PC-9 (cell line): ENCODE data around the gene KLK7. TPM values are rescaled to one million over a fixed set of nuclear protein-coding genes. Genes with fewer than 3 reads are reported as not detected.
"Not testable (repeated sequence)": the region's sequence is repeated elsewhere in the genome, so short reads cannot be mapped to it uniquely, and the experiment has no call there.

Experiments used
- BruUV-seq: library from RNA; stranded (reverse); fragments of 400-500 nt; replicated peaks from 2 replicates; lab custom pipeline; 2021; lab: Mats Ljungman, UMichigan
- CTCF ChIA-PET: fragments of 300-600 bp; sonication (Branson Sonifier 250); formaldehyde crosslinking; loops from one replicate; lab custom pipeline; 2022; ENCODE audit warnings: antibody characterized with exemption; lab: Charles Lee
- POLR2A ChIA-PET: fragments of 300-600 bp; sonication (Branson Sonifier 250); formaldehyde crosslinking; loops from one replicate; lab custom pipeline; 2022; ENCODE audit warnings: antibody characterized with exemption; ENCODE audit not compliant: unreplicated experiment; lab: Charles Lee
- DNase-seq, 2 experiments: peaks; one replicate each; pipeline versions ENCODE4 v3.0.0 to v3.0.0-alpha.2; 2015 to 2022; ENCODE audit warnings: mixed read lengths in 1 of 2
- H2AFZ ChIP-seq: fragments of 200-600 bp; sonication (generic); 2 replicates; pipeline ENCODE4 v1.8.1; 2017; ENCODE audit warnings: antibody characterized with exemption
- H3F3A ChIP-seq: fragments of 200-600 bp; sonication (generic); 2 replicates; pipeline ENCODE4 v1.8.1; 2017; ENCODE audit warnings: antibody characterized with exemption, mild to moderate bottlenecking, low read depth; ENCODE audit not compliant: insufficient read depth
- H3K27ac ChIP-seq: fragments of 200-600 bp; sonication (generic); 2 replicates; pipeline ENCODE4 v1.6.1; 2016; ENCODE audit warnings: mixed run types
- H3K27me3 ChIP-seq: fragments of 200-600 bp; sonication (generic); 2 replicates; pipeline ENCODE4 v1.6.1; 2016; ENCODE audit warnings: low read depth, mixed run types; ENCODE audit not compliant: insufficient read depth
- H3K36me3 ChIP-seq: fragments of 200-600 bp; sonication (generic); 2 replicates; pipeline ENCODE4 v1.6.1; 2016; ENCODE audit warnings: low read depth, mixed run types
- H3K4me1 ChIP-seq: fragments of 200-600 bp; sonication (generic); replicated peaks from 2 replicates; pipeline ENCODE4 v1.6.1; 2016; ENCODE audit warnings: mixed run types; ENCODE audit not compliant: insufficient read depth
- H3K4me2 ChIP-seq: fragments of 200-600 bp; sonication (generic); 2 replicates; pipeline ENCODE4 v1.6.1; 2017; ENCODE audit warnings: mixed run types
- H3K4me3 ChIP-seq: fragments of 200-600 bp; sonication (generic); 2 replicates; pipeline ENCODE4 v1.6.1; 2016; ENCODE audit warnings: mixed run types
- H3K79me2 ChIP-seq: fragments of 200-600 bp; sonication (generic); 2 replicates; pipeline ENCODE4 v1.6.1; 2017; ENCODE audit warnings: low read depth, mixed run types
- H3K9me2 ChIP-seq: fragments of 200-600 bp; sonication (generic); 2 replicates; pipeline ENCODE4 v1.8.1; 2017; ENCODE audit warnings: mild to moderate bottlenecking; ENCODE audit not compliant: insufficient read depth
- H3K9me3 ChIP-seq: fragments of 200-600 bp; sonication (generic); 2 replicates; pipeline ENCODE4 v1.8.1; 2016; ENCODE audit warnings: low read depth; ENCODE audit not compliant: insufficient read depth
- H4K20me1 ChIP-seq: fragments of 200-600 bp; sonication (generic); 2 replicates; pipeline ENCODE4 v1.8.1; 2017; ENCODE audit not compliant: insufficient read depth
- EZH2 ChIP-seq: fragments of 200-600 bp; sonication (generic); IDR thresholded peaks from 2 replicates; pipeline ENCODE4 v1.8.0; 2017; ENCODE audit warnings: antibody characterized with exemption, low read depth
- intact Hi-C: fragments of 100-400 bp; cut with micrococcal nuclease; formaldehyde crosslinking; loops from one replicate; pipeline ENCODE4 v1.10.0; 2022; ENCODE audit not compliant: unreplicated experiment
- total RNA-seq: library from RNA; stranded (reverse); gene quantifications from 2 replicates; pipeline ENCODE4 v1.2.3, GENCODE V29; 2021
- TF ChIP-seq, protein P1 (sequence below): fragments of 200-600 bp; sonication (generic); conservative IDR thresholded peaks from 2 replicates; pipeline ENCODE4 v1.6.1; 2017; ENCODE audit warnings: mixed run types, antibody characterized with exemption, mild to moderate bottlenecking, moderate library complexity

The KLK7 gene
- total RNA-seq, 1 experiment from 2014 or later = 98.1 TPM

- no peak overlapping the region for H3K4me3 ChIP-seq
- no peaks in the 10 kb centered on the region for H3K27me3 ChIP-seq
- ChIA-PET CTCF (no interaction called here), POLR2A (no interaction called here)
- H3K4me2 ChIP-seq = peak overlapping the region; percentile 64
- H3K27ac ChIP-seq = peak overlapping the region; percentile 62
- H3K36me3 ChIP-seq = peaks cover 14% of the 10 kb centered on the region; the same call in 1 of the 2 replicates
- peaks cover 40% of the 10 kb centered on the region for H3F3A ChIP-seq
- BruUV-seq = no TSS peak
- H3K79me2 ChIP-seq = peaks cover 7% of the 10 kb centered on the region; the same call in 1 of the 2 replicates
- H3K4me1 ChIP-seq = peaks cover 69% of the 10 kb centered on the region
- TF ChIP-seq EZH2 = no peak
- TF ChIP-seq, protein P1, sequence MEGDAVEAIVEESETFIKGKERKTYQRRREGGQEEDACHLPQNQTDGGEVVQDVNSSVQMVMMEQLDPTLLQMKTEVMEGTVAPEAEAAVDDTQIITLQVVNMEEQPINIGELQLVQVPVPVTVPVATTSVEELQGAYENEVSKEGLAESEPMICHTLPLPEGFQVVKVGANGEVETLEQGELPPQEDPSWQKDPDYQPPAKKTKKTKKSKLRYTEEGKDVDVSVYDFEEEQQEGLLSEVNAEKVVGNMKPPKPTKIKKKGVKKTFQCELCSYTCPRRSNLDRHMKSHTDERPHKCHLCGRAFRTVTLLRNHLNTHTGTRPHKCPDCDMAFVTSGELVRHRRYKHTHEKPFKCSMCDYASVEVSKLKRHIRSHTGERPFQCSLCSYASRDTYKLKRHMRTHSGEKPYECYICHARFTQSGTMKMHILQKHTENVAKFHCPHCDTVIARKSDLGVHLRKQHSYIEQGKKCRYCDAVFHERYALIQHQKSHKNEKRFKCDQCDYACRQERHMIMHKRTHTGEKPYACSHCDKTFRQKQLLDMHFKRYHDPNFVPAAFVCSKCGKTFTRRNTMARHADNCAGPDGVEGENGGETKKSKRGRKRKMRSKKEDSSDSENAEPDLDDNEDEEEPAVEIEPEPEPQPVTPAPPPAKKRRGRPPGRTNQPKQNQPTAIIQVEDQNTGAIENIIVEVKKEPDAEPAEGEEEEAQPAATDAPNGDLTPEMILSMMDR = no peak
- no peak overlapping the region for H2AFZ ChIP-seq
- no peaks in the 10 kb centered on the region for H3K9me2 ChIP-seq
- no peaks in the 10 kb centered on the region for H3K9me3 ChIP-seq
- H4K20me1 ChIP-seq = no peaks in the 10 kb centered on the region
- peak; percentile 91 to 97 for DNase-seq
- intact Hi-C loops = no loop called here
These were observed 8.0 kb downstream of the KLK7 start for GRCh38 chr19:50975766-50976165.

DNA sequence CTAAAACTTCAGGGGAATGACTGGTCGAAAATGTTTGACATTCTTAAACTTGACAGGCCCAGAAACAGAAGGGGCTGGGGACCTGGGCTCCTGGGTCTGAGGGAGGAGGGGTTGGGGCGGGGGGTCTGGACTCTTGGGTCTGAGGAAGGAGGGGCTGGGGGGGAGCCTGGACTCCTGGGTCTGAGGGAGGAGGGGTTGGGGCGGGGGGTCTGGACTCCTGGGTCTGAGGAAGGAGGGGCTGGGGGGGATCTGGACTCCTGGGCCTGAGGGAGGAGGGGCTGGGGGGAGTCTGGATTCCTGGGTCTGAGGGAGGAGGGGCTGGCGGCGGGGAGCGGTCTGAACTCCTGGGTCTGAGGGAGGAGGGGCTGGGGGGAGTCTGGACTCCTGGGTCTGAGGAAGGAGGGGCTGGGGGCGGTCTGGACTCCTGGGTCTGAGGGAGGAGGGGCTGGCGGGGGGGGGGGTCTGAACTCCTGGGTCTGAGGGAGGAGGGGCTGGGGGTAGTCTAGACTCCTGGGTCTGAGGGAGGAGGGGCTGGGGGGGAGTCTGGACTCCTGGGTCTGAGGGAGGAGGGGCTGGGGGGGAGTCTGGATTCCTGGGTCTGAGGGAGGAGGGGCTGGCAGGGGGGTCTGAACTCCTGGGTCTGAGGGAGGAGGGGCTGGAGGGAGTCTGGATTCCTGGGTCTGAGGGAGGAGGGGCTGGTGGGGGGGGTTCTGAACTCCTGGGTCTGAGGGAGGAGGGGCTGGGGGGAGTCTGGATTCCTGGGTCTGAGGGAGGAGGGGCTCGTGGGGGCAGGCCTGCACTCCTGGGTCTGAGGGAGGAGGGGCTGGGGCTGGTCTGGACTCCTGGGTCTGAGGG is 8.8 kb downstream of the KLK7 start:
- CTCF ChIA-PET = no interaction called here
- H3K27me3 ChIP-seq = no peaks in the 10 kb centered on the region
- peak overlapping the region; percentile 78 for H3K27ac ChIP-seq
- H3K79me2 ChIP-seq = peaks cover 15% of the 10 kb centered on the region
- no peaks in the 10 kb centered on the region for H3K9me2 ChIP-seq
- peaks cover 47% of the 10 kb centered on the region for H3F3A ChIP-seq
- H3K4me1 ChIP-seq = peaks cover 77% of the 10 kb centered on the region
- intact Hi-C loops = no loop called here
- H3K4me2 ChIP-seq = peak overlapping the region; percentile 5; the same call in 1 of the 2 replicates
- no peaks in the 10 kb centered on the region for H4K20me1 ChIP-seq
- POLR2A ChIA-PET = interaction anchor here (0.7 kb wide), 1 partner anchor 29 kb away, joined by 4 read pairs; no protein-coding TSS in a partner anchor
- peaks cover 14% of the 10 kb centered on the region; the same call in 1 of the 2 replicates for H3K36me3 ChIP-seq
- no peaks in the 10 kb centered on the region for H3K9me3 ChIP-seq
- TF ChIP-seq, protein P1 = no peak
- TF ChIP-seq EZH2 = no peak
- DNase-seq = no peak
- H3K4me3 ChIP-seq = no peak overlapping the region
- H2AFZ ChIP-seq = no peak overlapping the region
- BruUV-seq = no TSS peak

GRCh38 chr19:50972795-50973376 is 10.8 kb downstream of the KLK7 start:
- ChIA-PET CTCF (interaction anchor here (1.3 kb wide), 1 partner anchor 44 kb away, joined by 6 read pairs; no protein-coding TSS in a partner anchor), POLR2A (interaction anchor here (0.5 to 1.1 kb wide), 3 partner anchors 10 to 46 kb away, joined by 7 to 8 read pairs (median 7); partner anchors contain the start of gene KLK5)
- no peak overlapping the region for H2AFZ ChIP-seq
- no peaks in the 10 kb centered on the region for H3K9me3 ChIP-seq
- H3F3A ChIP-seq = peaks cover 63% of the 10 kb centered on the region
- H3K4me1 ChIP-seq = peaks cover 70% of the 10 kb centered on the region
- TF ChIP-seq EZH2 = no peak
- TF ChIP-seq, protein P1 = no peak
- peak overlapping the region; percentile 78 for H3K27ac ChIP-seq
- peak; percentile 63 to 99 for DNase-seq
- no TSS peak for BruUV-seq
- H3K36me3 ChIP-seq = peaks cover 14% of the 10 kb centered on the region; the same call in 1 of the 2 replicates
- peaks cover 18% of the 10 kb centered on the region for H3K79me2 ChIP-seq
- H4K20me1 ChIP-seq = no peaks in the 10 kb centered on the region
- no peaks in the 10 kb centered on the region for H3K27me3 ChIP-seq
- peak overlapping the region; percentile 54 for H3K4me2 ChIP-seq
- H3K9me2 ChIP-seq = no peaks in the 10 kb centered on the region
- intact Hi-C loops = no loop called here
- H3K4me3 ChIP-seq = no peak overlapping the region

DNA sequence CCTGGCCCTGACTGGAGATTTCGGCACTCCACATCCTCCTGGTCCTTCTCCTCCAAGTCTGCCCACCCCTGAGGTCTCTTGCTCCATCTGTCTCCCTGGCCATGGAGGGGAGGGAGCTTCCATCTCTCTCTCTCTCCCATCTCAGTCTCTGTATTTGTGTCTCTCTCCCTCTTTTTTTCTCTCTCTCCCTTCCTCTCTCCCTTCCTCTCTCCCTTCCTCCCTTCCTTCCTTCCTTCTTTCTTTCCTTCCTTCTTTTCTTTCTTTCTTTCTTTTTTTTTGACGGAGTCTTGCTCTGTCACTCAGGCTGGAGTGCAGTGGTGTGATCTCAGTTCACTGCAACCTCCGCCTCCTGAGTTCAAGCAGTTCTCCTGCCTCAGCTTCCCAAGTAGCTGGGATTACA is 13.9 kb downstream of the KLK7 start:
- intact Hi-C loops = loop anchor here (1.0 to 2.0 kb wide), 5 partner anchors 22 to 127 kb away; partner anchors contain the start of gene KLK8
- H3K9me2 ChIP-seq, CTCF ChIA-PET, H2AFZ ChIP-seq, DNase-seq, H3K27me3 ChIP-seq, H4K20me1 ChIP-seq, BruUV-seq, H3K9me3 ChIP-seq: not testable (repeated sequence)
- peaks cover 62% of the 10 kb centered on the region for H3F3A ChIP-seq
- peaks cover 81% of the 10 kb centered on the region for H3K4me1 ChIP-seq
- peaks cover 14% of the 10 kb centered on the region for H3K36me3 ChIP-seq
- H3K27ac ChIP-seq = peak overlapping the region; percentile 92
- peak overlapping the region; percentile 76; the same call in 1 of the 2 replicates for H3K4me3 ChIP-seq
- POLR2A ChIA-PET = interaction anchor here (0.5 to 2.2 kb wide), 6 partner anchors 13 to 370 kb away, joined by 3 to 15 read pairs (median 6); partner anchors contain the start of gene KLK8
- peaks cover 49% of the 10 kb centered on the region for H3K79me2 ChIP-seq
- H3K4me2 ChIP-seq = peak overlapping the region; percentile 89
